Activated T-helper 2 cell treated with anti-CD3 and anti-CD28 coated beads, Interferon-gamma antibody, Interleukin-2, Interleukin-4, amounts not matched to agents 10 μg/mL and 5 μg/mL and 100 μg/mL, durations not matched to agents 14 hours and 24 hours and 36 hours (primary cell): ENCODE data around the gene RGS3. TPM values are rescaled to one million over a fixed set of nuclear protein-coding genes. Genes with fewer than 3 reads are reported as not detected.
"Not testable (repeated sequence)": the region's sequence is repeated elsewhere in the genome, so short reads cannot be mapped to it uniquely, and the experiment has no call there.

Experiments
- DNase-seq: peaks from one replicate; pipeline ENCODE4 v3.0.0; 2021; ENCODE audit warnings: low spot score
- H3K27ac Mint-ChIP-seq: one replicate; pipeline ENCODE4 v1.8.0; 2021; ENCODE audit warnings: mixed read lengths
- H3K27me3 Mint-ChIP-seq: one replicate; pipeline ENCODE4 v1.8.0; 2021; ENCODE audit warnings: low read depth, mixed read lengths
- H3K36me3 Mint-ChIP-seq: one replicate; pipeline ENCODE4 v1.8.0; 2021; ENCODE audit warnings: low read depth, mixed read lengths
- H3K4me1 Mint-ChIP-seq: one replicate; pipeline ENCODE4 v1.8.0; 2021; ENCODE audit warnings: low read depth, mixed read lengths
- H3K4me3 Mint-ChIP-seq: one replicate; pipeline ENCODE4 v1.8.0; 2021; ENCODE audit warnings: low read depth, mild to moderate bottlenecking, moderate library complexity, mixed read lengths
- H3K9me3 Mint-ChIP-seq: one replicate; pipeline ENCODE4 v1.8.0; 2021; ENCODE audit warnings: mixed read lengths
- intact Hi-C: fragments of 100-400 bp; cut with micrococcal nuclease; formaldehyde crosslinking; loops from one replicate; pipeline ENCODE4 v1.15.1; 2023
- total RNA-seq: library from RNA; stranded (reverse); gene quantifications from 2 replicates; pipeline ENCODE4 v1.2.3, GENCODE V29; 2022

The RGS3 gene
- total RNA-seq, 1 donor from 2014 or later = 64.2 TPM

GRCh38 chr9:113543296-113543981, 79.9 kb downstream of the RGS3 start:
- DNase-seq = no peak
- intact Hi-C loops = no loop called here
- Mint-ChIP-seq H3K9me3 (no peaks in the 10 kb centered on the region), H3K4me1 (peaks cover 20% of the 10 kb centered on the region), H3K36me3 (peaks cover 57% of the 10 kb centered on the region), H3K27ac (no peak overlapping the region), H3K27me3 (no peaks in the 10 kb centered on the region), H3K4me3 (no peak overlapping the region)

GRCh38 chr9:113543982-113544303, 80.4 kb downstream of the RGS3 start:
- Mint-ChIP-seq H3K4me1 (peaks cover 20% of the 10 kb centered on the region), H3K4me3 (no peak overlapping the region), H3K27ac (no peak overlapping the region), H3K36me3 (peaks cover 54% of the 10 kb centered on the region), H3K27me3 (no peaks in the 10 kb centered on the region), H3K9me3 (no peaks in the 10 kb centered on the region)
- intact Hi-C loops = no loop called here
- DNase-seq = no peak

GRCh38 chr9:113545068-113545467, 81.5 kb downstream of the RGS3 start:
- Mint-ChIP-seq H3K36me3 (peaks cover 47% of the 10 kb centered on the region), H3K4me1 (peaks cover 22% of the 10 kb centered on the region), H3K4me3 (no peak overlapping the region), H3K27me3 (no peaks in the 10 kb centered on the region), H3K27ac (no peak overlapping the region), H3K9me3 (no peaks in the 10 kb centered on the region)
- DNase-seq = no peak
- intact Hi-C loops = no loop called here

DNA sequence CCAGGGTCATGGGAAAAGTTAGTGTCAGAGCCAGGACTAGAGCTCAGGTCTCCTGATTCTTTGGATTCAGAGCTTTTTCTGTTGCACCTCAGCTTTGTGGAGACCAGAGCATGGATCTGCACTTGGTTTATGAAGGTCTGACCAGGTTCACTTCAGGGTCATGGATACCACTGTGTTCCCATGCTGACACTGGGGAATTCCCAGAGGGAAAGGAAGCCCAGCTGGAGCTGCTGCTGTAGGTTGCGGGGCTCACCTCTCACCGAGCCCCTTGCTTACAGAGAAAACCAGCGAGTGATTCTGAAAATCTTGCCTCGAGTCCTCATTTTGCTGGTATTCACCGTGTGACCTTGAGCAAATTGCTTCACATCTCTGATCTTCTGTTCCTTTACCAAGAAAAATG, 83.0 kb downstream of the RGS3 start:
- DNase-seq = no peak
- intact Hi-C loops = no loop called here
- Mint-ChIP-seq H3K27me3 (no peaks in the 10 kb centered on the region), H3K4me1 (peaks cover 22% of the 10 kb centered on the region), H3K36me3 (peaks cover 48% of the 10 kb centered on the region), H3K4me3 (no peak overlapping the region), H3K27ac (no peak overlapping the region), H3K9me3 (no peaks in the 10 kb centered on the region)

GRCh38 chr9:113547501-113547900, 84.0 kb downstream of the RGS3 start:
- Mint-ChIP-seq H3K36me3 (peaks cover 41% of the 10 kb centered on the region), H3K27ac (peak overlapping the region; percentile 82), H3K27me3 (no peaks in the 10 kb centered on the region), H3K4me1 (peaks cover 22% of the 10 kb centered on the region), H3K4me3 (no peak overlapping the region), H3K9me3 (no peaks in the 10 kb centered on the region)
- intact Hi-C loops = no loop called here
- no peak for DNase-seq

DNA sequence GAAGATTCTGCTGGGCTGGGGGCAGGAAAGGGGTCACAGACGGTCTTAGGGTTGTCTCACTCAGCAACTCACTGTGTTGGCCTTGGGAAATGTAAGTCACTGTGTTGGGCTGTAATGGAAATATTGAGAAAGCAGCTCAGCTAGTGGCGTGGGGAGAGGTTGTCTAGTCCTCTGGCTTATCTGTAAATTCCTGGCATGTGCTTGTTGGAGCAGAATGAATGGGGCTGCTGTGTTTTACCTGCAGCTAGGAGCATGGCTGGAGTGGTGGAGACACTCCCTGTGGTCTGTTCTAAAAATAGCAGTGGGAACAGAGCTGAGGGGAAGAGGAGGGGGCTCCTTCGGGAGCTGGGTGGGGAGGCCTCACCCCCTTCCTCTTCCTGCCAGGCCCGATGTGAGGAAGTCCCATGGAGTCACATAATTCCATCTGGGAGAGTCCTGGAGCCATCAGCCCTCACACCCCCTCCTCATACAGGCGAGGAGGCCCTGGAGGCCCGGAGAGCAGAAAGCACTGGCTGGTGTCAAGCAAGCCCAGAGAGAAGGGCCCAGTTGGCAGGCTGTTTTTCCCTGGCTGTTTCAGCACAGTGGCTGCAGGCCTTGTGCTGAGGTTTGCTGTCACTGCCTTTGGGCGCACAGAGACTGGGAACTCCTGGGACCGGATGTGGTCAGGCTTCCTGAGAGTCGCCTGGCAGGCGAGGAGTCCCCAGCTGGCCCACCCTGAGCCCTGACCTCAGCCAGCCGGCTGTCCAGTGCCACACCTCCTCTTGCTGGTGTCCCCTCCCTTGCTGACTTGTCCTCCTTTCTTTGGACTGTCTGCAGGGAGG, 84.9 kb downstream of the RGS3 start:
- Mint-ChIP-seq H3K4me1 (peaks cover 22% of the 10 kb centered on the region), H3K27ac (peak overlapping the region; percentile 82), H3K4me3 (no peak overlapping the region), H3K36me3 (peaks cover 37% of the 10 kb centered on the region), H3K27me3 (no peaks in the 10 kb centered on the region), H3K9me3 (no peaks in the 10 kb centered on the region)
- intact Hi-C loops = loop anchor here (1.0 kb wide), 2 partner anchors 25 to 31 kb away; no protein-coding TSS in a partner anchor
- no peak for DNase-seq

GRCh38 chr9:113549892-113550291, 86.4 kb downstream of the RGS3 start:
- intact Hi-C loops, H3K4me3 Mint-ChIP-seq, H3K27me3 Mint-ChIP-seq, H3K27ac Mint-ChIP-seq, H3K9me3 Mint-ChIP-seq, DNase-seq: not testable (repeated sequence)
- peaks cover 22% of the 10 kb centered on the region for H3K4me1 Mint-ChIP-seq
- peaks cover 25% of the 10 kb centered on the region for H3K36me3 Mint-ChIP-seq

- intact Hi-C loops = loop anchor here (1.0 kb wide), 1 partner anchor 22 kb away; no protein-coding TSS in a partner anchor
- Mint-ChIP-seq H3K36me3 (peaks cover 3% of the 10 kb centered on the region), H3K27me3 (no peaks in the 10 kb centered on the region), H3K4me1 (peaks cover 33% of the 10 kb centered on the region), H3K9me3 (no peaks in the 10 kb centered on the region), H3K4me3 (no peak overlapping the region), H3K27ac (no peak overlapping the region)
- no peak for DNase-seq
Measured at GRCh38 chr9:113556877-113557593, 93.5 kb downstream of the RGS3 start.

GRCh38 chr9:113558632-113559502, 95.3 kb downstream of the RGS3 start:
- Mint-ChIP-seq H3K4me1 (peaks cover 33% of the 10 kb centered on the region), H3K27ac (no peak overlapping the region), H3K4me3 (no peak overlapping the region), H3K27me3 (no peaks in the 10 kb centered on the region), H3K9me3 (no peaks in the 10 kb centered on the region), H3K36me3 (peaks cover 3% of the 10 kb centered on the region)
- DNase-seq = no peak
- intact Hi-C loops = no loop called here

GRCh38 chr9:113559834-113560800, 96.6 kb downstream of the RGS3 start:
- Mint-ChIP-seq H3K9me3 (no peaks in the 10 kb centered on the region), H3K4me1 (peaks cover 37% of the 10 kb centered on the region), H3K36me3 (peaks cover under 1% of the 10 kb centered on the region), H3K27me3 (no peaks in the 10 kb centered on the region), H3K27ac (peak overlapping the region; percentile 6), H3K4me3 (no peak overlapping the region)
- intact Hi-C loops = no loop called here
- DNase-seq = no peak

- Mint-ChIP-seq H3K27ac (no peak overlapping the region), H3K27me3 (no peaks in the 10 kb centered on the region), H3K9me3 (no peaks in the 10 kb centered on the region), H3K36me3 (no peaks in the 10 kb centered on the region), H3K4me3 (no peak overlapping the region), H3K4me1 (peaks cover 25% of the 10 kb centered on the region)
- intact Hi-C loops = no loop called here
- DNase-seq = no peak
Measured at GRCh38 chr9:113562653-113563381, 99.3 kb downstream of the RGS3 start.
